Lung (tissue), 12 donors: ENCODE measurements around the gene GPX4. TPM values are rescaled to one million over a fixed set of nuclear protein-coding genes. Genes with fewer than 3 reads are reported as not detected.

Experiments used
- ATAC-seq: fragments of 200-7000 bp; cut with Tn5 transposase; one replicate; pipeline ENCODE4 v1.9.1; 2020; ENCODE audit warnings: moderate number of reproducible peaks; ENCODE audit not compliant: insufficient read depth, low FRiP score
- DNase-seq, 3 donors: peaks; one replicate each; pipeline ENCODE4 v3.0.0-alpha.2; 2013 to 2017
- H3K27ac ChIP-seq, 2 donors: one replicate each; pipeline ENCODE4 v1.5.1; 2013; ENCODE audit warnings: mild to moderate bottlenecking in 2 of 2, moderate library complexity in 2 of 2, control low read depth in 1 of 2, inconsistent platforms in 1 of 2, low read depth in 1 of 2, low read length in 1 of 2
- H3K27me3 ChIP-seq, 3 donors: one replicate each; pipeline ENCODE4 v1.5.1; 2013; ENCODE audit warnings: low read length in 2 of 3; ENCODE audit not compliant: control insufficient read depth in 3 of 3, insufficient read depth in 3 of 3
- H3K36me3 ChIP-seq, 4 donors: one replicate each; pipeline ENCODE4 v1.5.1; 2013; ENCODE audit warnings: low read length in 4 of 4, mild to moderate bottlenecking in 1 of 4, moderate library complexity in 1 of 4; ENCODE audit not compliant: control insufficient read depth in 4 of 4, insufficient read depth in 4 of 4
- H3K4me1 ChIP-seq, 5 donors: one replicate each; pipeline ENCODE4 v1.5.1; 2013; ENCODE audit warnings: low read length in 5 of 5, mild to moderate bottlenecking in 2 of 5, moderate library complexity in 1 of 5; ENCODE audit not compliant: control insufficient read depth in 5 of 5, insufficient read depth in 5 of 5
- H3K4me3 ChIP-seq: one replicate; pipeline ENCODE4 v1.5.1; 2013; ENCODE audit warnings: mild to moderate bottlenecking, control low read depth, moderate library complexity
- H3K9ac ChIP-seq, 2 donors: one replicate each; pipeline ENCODE4 v1.5.1; 2013; ENCODE audit warnings: low read length in 2 of 2, control low read depth in 1 of 2; ENCODE audit not compliant: insufficient read depth in 1 of 2
- H3K9me3 ChIP-seq, 4 donors: one replicate each; pipeline ENCODE4 v1.5.1; 2013; ENCODE audit warnings: low read length in 3 of 4, mild to moderate bottlenecking in 1 of 4, moderate library complexity in 1 of 4; ENCODE audit not compliant: control insufficient read depth in 4 of 4, insufficient read depth in 3 of 4
- WGBS, 2 donors: extraction: QIAGEN DNeasy Blood & Tissue Kit; methylation state at CpG; one replicate each; pipeline ENCODE4 v1.1.7; 2013; 5-methylcytosine and 5-hydroxymethylcytosine counted together
- polyA plus RNA-seq, 2 donors: library from polyadenylated mRNA; stranded (reverse); fragments of 200-250 nt; gene quantifications; one replicate each; pipeline ENCODE4 v1.2.1, GENCODE V29; 2013
- total RNA-seq, 2 donors: library from RNA; depleted of rRNA in 1 of 2; stranded (reverse); fragments of >200 nt in 1 of 2; gene quantifications; one replicate each; pipeline ENCODE4 v1.2.1, GENCODE V29; 2014 to 2021
- TF ChIP-seq, protein P1 (sequence below): IDR thresholded peaks from 2 replicates; pipeline ENCODE4 v1.5.1; 2012; ENCODE audit warnings: mild to moderate bottlenecking; ENCODE audit errors: control extremely low read depth, extremely low read depth
- donor health status: control.
- donor health status: control.
- donor health status: Bipolar disorder and iron deficiency.
- donor health status: healthy.
- donor health status: DM: yes; HTN: yes; CAD: no.

Gene GPX4
- total and polyA plus RNA-seq, 4 donors: 91.6 to 1,031 (median 466) TPM

DNA sequence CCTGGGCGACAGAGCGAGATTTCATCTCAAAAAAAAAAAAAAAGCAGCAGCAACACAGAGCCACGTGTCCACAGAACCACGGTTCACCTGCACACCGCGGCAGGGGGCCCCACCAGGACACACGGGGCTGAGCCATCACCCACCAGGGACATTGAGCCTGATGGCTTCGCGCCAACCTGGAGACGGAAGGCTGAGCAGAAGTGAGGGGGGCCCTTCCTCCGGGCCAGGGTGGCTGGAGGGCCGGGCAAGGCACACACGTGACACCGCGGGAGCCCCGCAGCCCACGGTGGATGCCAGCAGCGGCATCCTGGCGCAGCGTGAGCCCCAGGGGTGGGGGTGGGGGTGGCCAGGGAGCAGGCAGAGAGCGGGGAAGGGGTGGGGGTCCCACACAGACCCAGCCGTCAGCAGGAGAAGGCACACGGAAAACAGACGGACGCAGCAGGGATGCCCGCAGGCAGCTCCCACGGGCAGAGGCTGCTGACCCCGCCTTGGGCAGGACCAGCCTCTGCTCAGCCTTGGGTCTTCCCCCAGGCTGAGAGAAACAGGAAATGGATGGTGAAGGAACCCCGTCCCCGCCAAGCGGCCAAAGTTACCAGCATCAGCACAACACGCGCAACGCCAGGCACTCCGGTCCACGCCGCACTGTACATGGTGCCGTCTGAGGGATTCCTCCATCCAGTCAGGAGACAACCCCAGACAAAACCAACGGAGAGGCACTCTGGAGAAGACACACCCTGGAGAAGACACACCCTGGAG is 36.7 kb downstream of the GPX4 start:
- H3K9me3 ChIP-seq: no peaks in the 10 kb centered on the region
- WGBS, 2 donors: 88 to 91% methylated on average over 35 to 39 of the region's 39 CpGs
- TF ChIP-seq, protein P1, sequence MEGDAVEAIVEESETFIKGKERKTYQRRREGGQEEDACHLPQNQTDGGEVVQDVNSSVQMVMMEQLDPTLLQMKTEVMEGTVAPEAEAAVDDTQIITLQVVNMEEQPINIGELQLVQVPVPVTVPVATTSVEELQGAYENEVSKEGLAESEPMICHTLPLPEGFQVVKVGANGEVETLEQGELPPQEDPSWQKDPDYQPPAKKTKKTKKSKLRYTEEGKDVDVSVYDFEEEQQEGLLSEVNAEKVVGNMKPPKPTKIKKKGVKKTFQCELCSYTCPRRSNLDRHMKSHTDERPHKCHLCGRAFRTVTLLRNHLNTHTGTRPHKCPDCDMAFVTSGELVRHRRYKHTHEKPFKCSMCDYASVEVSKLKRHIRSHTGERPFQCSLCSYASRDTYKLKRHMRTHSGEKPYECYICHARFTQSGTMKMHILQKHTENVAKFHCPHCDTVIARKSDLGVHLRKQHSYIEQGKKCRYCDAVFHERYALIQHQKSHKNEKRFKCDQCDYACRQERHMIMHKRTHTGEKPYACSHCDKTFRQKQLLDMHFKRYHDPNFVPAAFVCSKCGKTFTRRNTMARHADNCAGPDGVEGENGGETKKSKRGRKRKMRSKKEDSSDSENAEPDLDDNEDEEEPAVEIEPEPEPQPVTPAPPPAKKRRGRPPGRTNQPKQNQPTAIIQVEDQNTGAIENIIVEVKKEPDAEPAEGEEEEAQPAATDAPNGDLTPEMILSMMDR: no peak
- no peaks in the 10 kb centered on the region for H3K27me3 ChIP-seq
- no peak overlapping the region for H3K27ac ChIP-seq
- no peak for ATAC-seq
- no peak overlapping the region for H3K4me3 ChIP-seq
- H3K4me1 ChIP-seq: peaks cover 0 to 8% (median 0%) of the 10 kb centered on the region in 5 donors
- H3K36me3 ChIP-seq: peaks cover 0 to 46% (median 5%) of the 10 kb centered on the region in 4 donors
- no peak for DNase-seq
- H3K9ac ChIP-seq: no peak overlapping the region

GRCh38 chr19:1141944-1142343 is 38.1 kb downstream of the GPX4 start:
- DNase-seq (no peak), ATAC-seq (no peak)
- Histone ChIP-seq H3K27me3 (no peaks in the 10 kb centered on the region), H3K36me3 (peaks cover 0 to 47% (median 5%) of the 10 kb centered on the region in 4 donors), H3K4me1 (peaks cover 0 to 3% (median 0%) of the 10 kb centered on the region in 5 donors), H3K4me3 (no peak overlapping the region), H3K9me3 (no peaks in the 10 kb centered on the region), H3K27ac (no peak overlapping the region), H3K9ac (no peak overlapping the region)
- 88 to 91% methylated on average over 5 of the region's 5 CpGs for WGBS, 2 donors
- TF ChIP-seq, protein P1: no peak

DNA sequence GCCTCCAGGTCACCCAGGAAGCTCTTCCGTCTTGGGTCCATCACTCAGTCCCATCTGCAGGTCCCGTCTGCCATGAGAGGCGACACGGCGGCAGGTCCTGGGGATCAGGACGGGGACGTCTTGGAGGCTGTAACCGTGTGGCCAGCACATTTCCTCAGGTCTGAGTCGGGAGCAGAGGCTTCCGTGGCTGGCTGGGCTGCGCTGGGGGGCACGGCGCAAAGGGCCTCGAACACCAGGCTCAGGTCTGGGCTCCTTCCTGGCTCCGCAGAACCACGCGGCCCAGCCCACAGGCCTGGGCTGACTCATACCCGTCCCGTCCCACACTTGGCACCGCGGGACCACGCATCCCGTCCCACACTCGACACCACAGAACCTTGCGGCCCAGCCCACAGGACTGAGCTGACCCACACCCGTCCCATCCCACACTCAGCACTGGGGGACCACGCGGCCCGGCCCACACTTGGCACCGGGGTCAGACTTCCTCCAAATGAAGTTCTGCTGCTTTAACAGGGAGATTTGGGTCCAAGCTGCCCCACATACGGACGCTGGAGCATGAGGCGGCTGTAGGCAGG is 40.1 kb downstream of the GPX4 start:
- H3K9me3 ChIP-seq: no peaks in the 10 kb centered on the region
- no peak overlapping the region for H3K27ac ChIP-seq
- no peak for DNase-seq
- H3K9ac ChIP-seq: no peak overlapping the region
- H3K4me1 ChIP-seq: no peaks in the 10 kb centered on the region
- H3K27me3 ChIP-seq: no peaks in the 10 kb centered on the region
- H3K4me3 ChIP-seq: no peak overlapping the region
- peaks cover 0 to 52% (median 5%) of the 10 kb centered on the region in 4 donors for H3K36me3 ChIP-seq
- 93 to 96% methylated on average over 33 of the region's 33 CpGs for WGBS, 2 donors
- ATAC-seq: no peak
- TF ChIP-seq, protein P1: no peak
